ENCODE measurements around the gene FAT3.

The FAT3 gene

DNA sequence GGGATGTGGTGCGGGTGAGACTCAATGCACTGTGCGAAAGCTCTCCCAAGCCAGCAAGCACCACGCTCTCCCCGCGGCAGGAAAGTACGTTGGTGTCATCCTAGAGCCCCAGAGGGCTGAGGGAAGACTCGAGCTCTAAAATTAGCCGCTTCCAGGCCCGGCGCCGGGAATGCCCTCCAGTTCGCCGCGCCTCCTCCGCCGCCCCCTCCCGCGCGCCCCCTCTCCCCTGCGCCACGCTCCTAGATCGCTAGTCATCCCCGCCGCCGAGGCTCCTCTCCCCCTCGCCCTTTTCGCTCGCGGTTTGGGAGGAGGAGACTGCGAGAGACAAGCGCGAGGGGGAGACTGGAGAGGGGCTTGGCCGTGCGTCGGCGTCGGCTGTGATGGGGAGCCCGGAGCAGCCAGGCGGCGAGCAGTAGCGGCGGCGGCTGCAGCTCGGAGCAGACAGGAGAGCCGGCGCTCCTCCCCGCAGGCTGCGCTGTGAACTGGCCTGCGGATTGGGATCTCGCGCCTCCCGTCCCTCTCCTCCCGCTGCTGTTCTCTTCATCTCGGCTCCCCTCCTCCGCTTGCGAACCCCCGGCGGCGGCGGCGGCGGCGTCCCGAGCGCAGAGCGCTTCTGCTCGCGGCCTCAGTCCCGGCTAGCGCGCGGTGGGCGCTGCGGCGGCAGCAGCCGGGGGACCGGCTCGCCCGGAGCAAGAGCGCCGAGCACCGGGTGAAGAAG, at the start of gene FAT3:
FAT3 (plus strand) TSS at position 412 of the 718 bp plus-strand sequence. CDS start 127,295 bp downstream, outside the sequence.
- Histone ChIP-seq H3K27ac (no peak within 1 kb of the TSS), H3K9ac (no peak within 1 kb of the TSS), H3K4me3 (IDR thresholded peaks at IDR 0.05; ENCODE audit: insufficient read depth, low read depth, low read length) (no peak within 1 kb of the TSS), H3K36me3 (ENCODE audit: insufficient read depth) (no peaks in the 10 kb centered on the region), H3K4me1 (ENCODE audit: low read depth, poor library complexity, severe bottlenecking) (no peaks in the 10 kb centered on the region), H4K20me1 (ENCODE audit: insufficient read depth) (no peaks in the 10 kb centered on the region), H3K4me2 (no peak within 1 kb of the TSS), H3K79me2 (ENCODE audit: insufficient read depth, low read depth) (no peaks in the 10 kb centered on the region), H2AFZ (ENCODE audit: low read depth) (no peak within 1 kb of the TSS), H3K27me3 (ENCODE audit: insufficient read depth, low read depth) (no peaks in the 10 kb centered on the region)
- TF ChIP-seq, protein P1, sequence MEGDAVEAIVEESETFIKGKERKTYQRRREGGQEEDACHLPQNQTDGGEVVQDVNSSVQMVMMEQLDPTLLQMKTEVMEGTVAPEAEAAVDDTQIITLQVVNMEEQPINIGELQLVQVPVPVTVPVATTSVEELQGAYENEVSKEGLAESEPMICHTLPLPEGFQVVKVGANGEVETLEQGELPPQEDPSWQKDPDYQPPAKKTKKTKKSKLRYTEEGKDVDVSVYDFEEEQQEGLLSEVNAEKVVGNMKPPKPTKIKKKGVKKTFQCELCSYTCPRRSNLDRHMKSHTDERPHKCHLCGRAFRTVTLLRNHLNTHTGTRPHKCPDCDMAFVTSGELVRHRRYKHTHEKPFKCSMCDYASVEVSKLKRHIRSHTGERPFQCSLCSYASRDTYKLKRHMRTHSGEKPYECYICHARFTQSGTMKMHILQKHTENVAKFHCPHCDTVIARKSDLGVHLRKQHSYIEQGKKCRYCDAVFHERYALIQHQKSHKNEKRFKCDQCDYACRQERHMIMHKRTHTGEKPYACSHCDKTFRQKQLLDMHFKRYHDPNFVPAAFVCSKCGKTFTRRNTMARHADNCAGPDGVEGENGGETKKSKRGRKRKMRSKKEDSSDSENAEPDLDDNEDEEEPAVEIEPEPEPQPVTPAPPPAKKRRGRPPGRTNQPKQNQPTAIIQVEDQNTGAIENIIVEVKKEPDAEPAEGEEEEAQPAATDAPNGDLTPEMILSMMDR (conservative IDR thresholded peaks at IDR 0.05; ENCODE audit: low read depth, low read length): no peak

DNA sequence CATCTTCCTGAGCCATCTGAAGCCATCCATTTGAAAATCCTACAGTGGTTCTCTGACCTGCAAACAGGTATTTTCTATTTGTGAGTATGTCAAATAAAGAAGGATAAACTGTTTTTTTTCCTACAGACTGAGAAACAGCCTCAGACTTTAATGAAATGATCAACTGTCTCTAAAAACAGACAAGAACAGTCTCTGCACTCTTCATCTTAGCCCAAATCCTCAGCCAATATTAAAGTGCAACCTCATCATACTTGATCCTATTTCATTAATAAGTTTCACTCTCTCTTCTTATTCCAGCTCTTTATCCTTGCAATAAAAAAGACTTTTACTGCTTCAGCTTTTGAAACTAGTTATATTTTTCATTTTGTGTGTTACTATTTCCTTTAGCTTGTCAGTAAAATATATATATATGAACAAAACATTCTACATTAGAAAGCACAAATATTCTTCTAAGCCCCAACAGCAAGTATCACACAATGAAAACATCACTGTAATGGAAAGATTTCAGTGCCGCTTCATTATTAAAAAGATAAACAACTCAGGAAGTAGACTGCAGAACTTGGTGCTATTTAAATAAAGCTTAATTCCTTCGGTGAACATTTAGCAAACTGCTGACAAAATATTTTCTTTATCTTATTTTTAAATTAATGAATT, 45.5 kb upstream of the FAT3 start:
- Histone ChIP-seq H3K36me3 (ENCODE audit: insufficient read depth) (no peaks in the 10 kb centered on the region), H3K27ac (no peak overlapping the region), H3K4me2 (no peak overlapping the region), H3K9ac (no peak overlapping the region), H2AFZ (ENCODE audit: low read depth) (no peak overlapping the region), H3K27me3 (ENCODE audit: insufficient read depth, low read depth) (no peaks in the 10 kb centered on the region), H3K79me2 (ENCODE audit: insufficient read depth, low read depth) (no peaks in the 10 kb centered on the region), H4K20me1 (ENCODE audit: insufficient read depth) (no peaks in the 10 kb centered on the region), H3K4me1 (ENCODE audit: low read depth, poor library complexity, severe bottlenecking) (no peaks in the 10 kb centered on the region), H3K4me3 (IDR thresholded peaks at IDR 0.05; ENCODE audit: insufficient read depth, low read depth, low read length) (no peak overlapping the region)
- TF ChIP-seq, protein P1 (conservative IDR thresholded peaks at IDR 0.05; ENCODE audit: low read depth, low read length): no peak

DNA sequence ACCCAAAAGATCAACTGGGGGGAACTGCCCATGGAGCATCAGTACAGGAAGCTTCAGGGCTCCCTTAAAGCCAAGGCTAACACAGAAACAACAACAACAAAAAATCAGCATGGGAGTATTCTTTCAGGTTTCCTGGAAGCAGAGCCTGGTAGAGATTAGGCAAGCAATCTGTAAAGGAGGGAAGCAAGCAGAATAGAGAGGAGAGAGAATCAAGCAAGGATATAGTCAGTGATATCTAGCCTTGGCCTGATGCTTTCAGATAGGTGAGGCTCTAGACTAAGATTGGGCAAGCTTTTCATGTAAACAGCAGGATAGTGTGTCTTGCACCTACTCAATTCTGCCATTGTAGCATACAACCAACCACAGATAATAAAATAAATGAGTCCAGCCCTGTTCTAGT, 44.4 kb upstream of the FAT3 start:
- H3K27me3 ChIP-seq (ENCODE audit: insufficient read depth, low read depth): no peaks in the 10 kb centered on the region
- H3K36me3 ChIP-seq (ENCODE audit: insufficient read depth): no peaks in the 10 kb centered on the region
- H3K9ac ChIP-seq: no peak overlapping the region
- H3K4me3 ChIP-seq (IDR thresholded peaks at IDR 0.05; ENCODE audit: insufficient read depth, low read depth, low read length): no peak overlapping the region
- H3K27ac ChIP-seq: no peak overlapping the region
- H4K20me1 ChIP-seq (ENCODE audit: insufficient read depth): no peaks in the 10 kb centered on the region
- no peak overlapping the region for H2AFZ ChIP-seq (ENCODE audit: low read depth)
- TF ChIP-seq, protein P1 (conservative IDR thresholded peaks at IDR 0.05; ENCODE audit: low read depth, low read length): no peak
- no peaks in the 10 kb centered on the region for H3K4me1 ChIP-seq (ENCODE audit: low read depth, poor library complexity, severe bottlenecking)
- no peaks in the 10 kb centered on the region for H3K79me2 ChIP-seq (ENCODE audit: insufficient read depth, low read depth)
- H3K4me2 ChIP-seq: no peak overlapping the region

DNA sequence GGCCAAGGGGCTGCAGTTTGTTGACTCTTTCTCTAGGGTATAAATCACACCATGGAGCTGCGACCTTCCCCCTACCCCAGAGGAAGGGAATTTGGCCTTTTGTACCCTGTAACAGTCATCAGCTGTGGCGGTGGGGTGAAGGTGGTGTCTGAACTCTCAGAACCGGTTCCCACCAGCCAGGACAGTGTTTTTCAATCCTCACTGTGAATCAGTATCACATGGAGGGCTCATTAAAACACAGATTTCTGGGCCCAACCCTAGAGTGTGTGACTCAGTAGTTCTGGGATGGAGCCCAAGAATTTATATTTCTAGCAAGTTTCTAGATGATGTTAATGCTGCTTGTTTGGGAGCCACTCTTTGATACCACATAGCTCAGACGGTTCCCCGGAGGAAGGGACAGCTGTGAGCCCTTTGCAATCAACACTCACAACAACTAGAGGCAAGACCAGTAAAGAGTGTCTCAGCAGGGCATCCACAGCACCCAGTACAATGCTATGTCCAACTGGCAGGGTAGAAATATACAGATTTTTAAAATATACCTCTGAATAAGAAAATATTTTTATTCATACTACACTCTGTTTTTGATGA, 43.9 kb upstream of the FAT3 start:
- Histone ChIP-seq H3K4me3 (IDR thresholded peaks at IDR 0.05; ENCODE audit: insufficient read depth, low read depth, low read length) (no peak overlapping the region), H2AFZ (ENCODE audit: low read depth) (no peak overlapping the region), H3K4me1 (ENCODE audit: low read depth, poor library complexity, severe bottlenecking) (no peaks in the 10 kb centered on the region), H3K36me3 (ENCODE audit: insufficient read depth) (no peaks in the 10 kb centered on the region), H3K9ac (no peak overlapping the region), H3K4me2 (no peak overlapping the region), H4K20me1 (ENCODE audit: insufficient read depth) (no peaks in the 10 kb centered on the region), H3K27ac (no peak overlapping the region), H3K79me2 (ENCODE audit: insufficient read depth, low read depth) (no peaks in the 10 kb centered on the region), H3K27me3 (ENCODE audit: insufficient read depth, low read depth) (no peaks in the 10 kb centered on the region)
- TF ChIP-seq, protein P1 (conservative IDR thresholded peaks at IDR 0.05; ENCODE audit: low read depth, low read length): no peak

Data from KMS-11 (cell line).